ENCODE data around the gene GOLGA6L10. TPM values are rescaled to one million over a fixed set of nuclear protein-coding genes. Genes with fewer than 3 reads are reported as not detected.

GOLGA6L10 gene
- total and polyA plus RNA-seq, 9 of the 15 experiments (the other 6 are each of a cell fraction or from before 2014, with no cell fraction given), result 0.32 to 7.1 (median 2.0) TPM

DNA sequence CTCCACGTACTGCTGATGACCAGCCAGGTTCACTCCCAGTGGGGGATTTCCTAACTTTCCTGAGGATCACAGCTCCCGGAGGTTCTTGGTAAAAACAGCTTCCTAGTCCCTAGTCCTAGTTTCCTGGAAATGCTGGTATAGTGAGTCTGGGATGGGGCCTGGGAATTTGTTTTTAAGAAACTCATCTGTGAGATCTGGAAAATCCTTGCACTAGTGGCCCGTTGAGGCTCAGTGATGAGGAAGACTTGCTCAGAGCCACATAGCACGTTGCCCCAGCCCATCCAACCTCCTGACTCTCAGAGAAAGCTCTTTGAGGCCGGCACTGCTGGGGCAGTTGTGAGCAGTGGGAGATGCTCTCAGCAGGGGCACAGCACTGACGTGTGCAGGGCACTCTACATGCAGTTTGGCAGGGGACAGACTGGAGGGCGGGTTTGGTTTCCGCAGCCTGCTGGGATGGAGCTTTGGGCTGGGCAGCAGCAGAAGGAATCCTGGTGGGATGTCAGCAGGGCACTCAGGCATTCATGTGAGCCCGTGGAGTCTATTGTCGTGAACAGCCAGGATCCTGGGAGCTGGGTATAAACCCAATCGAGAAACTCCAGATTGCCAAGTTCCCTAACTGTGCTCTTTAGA is 55.1 kb downstream of the GOLGA6L10 start:
- Histone ChIP-seq H3K9me1 (ENCODE audit: control insufficient read depth, insufficient read depth, low read length) (no peaks in the 10 kb centered on the region), H3K27me3 (ENCODE audit: control insufficient read depth in 2 of 2, insufficient read depth in 2 of 2, low read length in 2 of 2) (no peaks in the 10 kb centered on the region), H3K79me2 (ENCODE audit: control insufficient read depth, insufficient read depth, low read length) (no peaks in the 10 kb centered on the region), H3K9ac (ENCODE audit: insufficient read depth in 1 of 2, low read depth in 2 of 2, low read length in 2 of 2) (no peak overlapping the region), H3K27ac (ENCODE audit: extremely low read depth, low read depth, low read length) (no peak overlapping the region), H4K20me1 (replicated peaks; ENCODE audit: control insufficient read depth, insufficient read depth, low read length) (no peaks in the 10 kb centered on the region), H3K9me3 (replicated peaks; ENCODE audit: control insufficient read depth, insufficient read depth, low read depth, low read length) (no peaks in the 10 kb centered on the region), H3K4me2 (ENCODE audit: insufficient read depth, low read length) (no peak overlapping the region), H3K36me3 (ENCODE audit: control insufficient read depth, insufficient read depth, low read length) (no peaks in the 10 kb centered on the region), H2AFZ (ENCODE audit: low read depth, low read length) (peak overlapping the region; percentile 41; the same call in 1 of the 2 replicates), H3K4me1 (replicated peaks in 1 of 2; ENCODE audit: control insufficient read depth in 2 of 2, insufficient read depth in 2 of 2, low read length in 2 of 2) (peaks cover 0 to 7% of the 10 kb centered on the region in 2 experiments; a peak in 2 of 5 replicates), H3K4me3 (no peak overlapping the region)
- no TSS peak for BruUV-seq (replicated peaks)
- TF ChIP-seq PTRF (tag; IDR thresholded peaks at IDR 0.05) (no peak), PCBP1 (IDR thresholded peaks at IDR 0.05; ENCODE audit: low read depth, low read length, poor library complexity, severe bottlenecking) (no peak), CHCHD3 (CRISPR knock-in tag; IDR thresholded peaks at IDR 0.05) (no peak), CTBP1 (IDR thresholded peaks at IDR 0.05; ENCODE audit: borderline replicate concordance) (no peak), GABPB2 (CRISPR knock-in tag; conservative IDR thresholded peaks at IDR 0.05) (no peak), ZNF699 (CRISPR knock-in tag; IDR thresholded peaks at IDR 0.05; ENCODE audit: insufficient replicate concordance) (no peak), TBL1XR1 (IDR thresholded peaks at IDR 0.05; ENCODE audit: low read length in 2 of 2) (no peak), TEAD2 (tag; IDR thresholded peaks at IDR 0.05) (no peak), ERF (CRISPR knock-in tag; IDR thresholded peaks at IDR 0.05) (no peak), SPI1 (IDR thresholded peaks at IDR 0.05; ENCODE audit: borderline replicate concordance, low read depth, low read length) (no peak)
- TF ChIP-seq, protein P1, sequence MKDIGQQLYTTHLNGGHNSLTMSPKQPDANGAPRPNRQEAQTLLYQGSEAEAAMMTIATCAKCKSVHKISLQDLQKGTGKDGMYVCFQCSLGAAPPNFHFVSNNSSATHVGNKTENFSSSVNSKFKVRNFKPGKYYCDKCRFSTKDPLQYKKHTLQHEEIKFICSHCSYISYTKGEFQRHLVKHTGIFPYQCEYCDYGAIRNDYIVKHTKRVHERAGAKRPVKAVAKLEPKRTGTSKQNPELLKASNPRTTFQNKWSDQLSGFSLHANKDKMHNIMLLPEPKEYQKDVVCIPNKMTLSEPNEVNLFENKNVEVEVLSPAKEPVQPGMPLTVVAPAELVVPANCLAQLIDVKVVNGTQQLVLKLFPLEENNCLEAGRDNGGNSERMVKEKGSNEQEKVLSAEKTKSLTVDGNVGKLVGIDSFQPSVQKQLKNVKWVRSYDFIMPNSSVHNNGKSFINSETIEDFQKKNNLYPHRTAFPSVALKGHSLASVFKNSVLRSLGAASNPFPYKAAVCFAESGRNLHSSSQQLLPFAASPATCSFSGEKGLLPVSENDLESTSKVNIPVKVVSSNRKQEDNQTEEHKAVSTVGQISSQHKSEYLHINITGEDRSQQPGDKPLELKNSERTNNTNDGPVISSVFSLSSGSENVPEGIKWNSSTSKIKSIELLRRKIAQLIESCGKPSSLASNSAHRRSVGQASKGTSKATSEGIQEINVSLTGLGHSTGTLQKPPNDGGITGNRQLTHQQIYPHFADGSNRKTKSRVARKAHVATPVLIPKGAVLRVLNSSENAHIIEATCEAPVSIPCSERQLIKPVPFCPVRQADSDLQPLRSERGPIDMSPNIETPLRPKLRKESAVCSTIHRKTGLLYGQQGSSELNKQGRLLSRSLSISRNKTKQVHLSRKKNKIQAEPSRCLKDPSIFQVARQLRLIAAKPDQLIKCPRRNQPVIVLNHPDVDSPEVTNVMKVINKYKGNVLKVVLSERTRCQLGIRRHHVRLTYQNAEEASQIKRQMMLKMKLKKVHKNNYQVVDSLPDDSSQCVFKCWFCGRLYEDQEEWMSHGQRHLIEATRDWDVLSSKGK (CRISPR knock-in tag; IDR thresholded peaks at IDR 0.05), result no peak
- intact Hi-C loops (cut with micrococcal nuclease) (no loop called here), in situ Hi-C loops (cut with MboI) (no loop called here)
- no peak for FAIRE-seq
- CTCF ChIA-PET (ENCODE audit: low intra/inter-chr PET ratio), result no interaction called here
- POLR2A ChIA-PET, result no interaction called here
- DNase-seq (ENCODE audit: extremely low read depth in 1 of 4, low spot score in 3 of 4), result no peak
- ATAC-seq, result no peak; the same call in 1 of the 3 replicates
- 21% methylated on average over 10 of the region's 11 CpGs for WGBS (ENCODE audit: insufficient coverage, low coverage, missing lambda C conversion rate)

Measured in K562 (cell line).